ENCODE data around the gene MCC.

MCC gene

DNA sequence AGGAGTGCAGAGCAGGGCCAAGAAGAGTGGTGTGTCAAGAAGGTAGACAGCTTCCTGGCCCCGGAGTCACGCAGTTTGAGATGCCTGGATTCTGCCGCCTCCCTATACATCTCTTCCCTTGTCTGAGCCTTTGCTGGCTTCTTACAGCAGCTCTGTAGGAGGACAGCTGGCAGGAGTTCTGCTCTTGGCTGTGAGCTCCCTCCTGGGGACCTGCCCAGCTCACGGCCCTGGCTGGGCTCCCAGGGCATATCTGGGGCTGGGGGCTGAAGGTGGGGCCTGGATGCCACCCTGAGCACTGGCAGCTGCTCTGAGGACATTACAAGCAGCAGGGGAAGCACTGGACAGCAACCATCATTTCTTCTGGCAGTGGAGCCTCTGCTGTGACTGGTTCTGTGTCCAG, 52.7 kb downstream of the MCC start:
- H3K79me2 ChIP-seq (ENCODE audit: insufficient read depth, low read length), result no peaks in the 10 kb centered on the region
- no peak for TF ChIP-seq EZH2phosphoT487 (conservative IDR thresholded peaks at IDR 0.05; ENCODE audit: low read length)
- no peak for TF ChIP-seq CTCF (IDR thresholded peaks at IDR 0.05; ENCODE audit: insufficient read depth, low read length, poor library complexity, severe bottlenecking)
- H3K9me2 ChIP-seq (replicated peaks; ENCODE audit: insufficient read depth, low read length), result no peaks in the 10 kb centered on the region
- H3K4me3 ChIP-seq (ENCODE audit: insufficient read depth, low read length, poor library complexity, severe bottlenecking), result no peak overlapping the region
- no peaks in the 10 kb centered on the region for H3K36me3 ChIP-seq (ENCODE audit: low read length)
- H3K27ac ChIP-seq (ENCODE audit: low read depth, low read length), result no peak overlapping the region
- no peaks in the 10 kb centered on the region for H3K27me3 ChIP-seq (ENCODE audit: low read length)
- no peak overlapping the region for H3K9ac ChIP-seq (ENCODE audit: low read length)
- no peaks in the 10 kb centered on the region for H3F3A ChIP-seq (ENCODE audit: insufficient read depth)
- H3K9me3 ChIP-seq (ENCODE audit: insufficient read depth, low read length), result no peaks in the 10 kb centered on the region
- no peak overlapping the region for H3K4me2 ChIP-seq (ENCODE audit: low read depth, low read length, poor library complexity, severe bottlenecking)
- H4K20me1 ChIP-seq (ENCODE audit: low read depth, low read length), result no peaks in the 10 kb centered on the region
- H2AFZ ChIP-seq (ENCODE audit: low read depth, low read length, severe bottlenecking), result no peak overlapping the region

DNA sequence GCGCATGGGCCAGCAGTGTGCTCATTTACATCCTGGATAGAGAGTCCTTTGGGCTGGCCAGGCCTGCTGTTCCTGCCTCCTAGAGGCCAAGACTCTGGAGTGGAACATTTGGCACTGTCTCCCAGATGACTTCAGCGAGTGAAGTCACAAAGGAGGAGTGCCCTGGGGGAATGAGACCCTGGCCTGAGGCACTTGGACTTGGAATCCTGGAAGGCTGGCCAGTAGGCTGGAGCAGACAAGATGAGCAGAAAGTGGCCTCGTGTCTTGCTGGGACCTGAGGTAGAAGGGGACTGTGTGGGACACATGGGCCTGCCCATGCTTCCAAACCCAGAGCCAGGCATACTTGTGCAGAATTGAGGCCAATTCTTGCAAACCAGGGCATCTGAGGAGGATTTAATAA, 53.4 kb downstream of the MCC start, which contains the start of gene TSSK1B:
Gene TSSK1B, minus strand, starts transcription at position 101 of the 400 bp plus-strand sequence. CDS start 150 bp downstream, outside the sequence.
- Histone ChIP-seq H3F3A (ENCODE audit: insufficient read depth) (no peaks in the 10 kb centered on the region), H3K36me3 (ENCODE audit: low read length) (no peaks in the 10 kb centered on the region), H3K9ac (ENCODE audit: low read length) (no peak within 1 kb of the TSS), H2AFZ (ENCODE audit: low read depth, low read length, severe bottlenecking) (no peak within 1 kb of the TSS), H3K9me2 (replicated peaks; ENCODE audit: insufficient read depth, low read length) (no peaks in the 10 kb centered on the region), H3K4me2 (ENCODE audit: low read depth, low read length, poor library complexity, severe bottlenecking) (no peak within 1 kb of the TSS), H4K20me1 (ENCODE audit: low read depth, low read length) (no peaks in the 10 kb centered on the region), H3K27ac (ENCODE audit: low read depth, low read length) (no peak within 1 kb of the TSS), H3K27me3 (ENCODE audit: low read length) (no peaks in the 10 kb centered on the region), H3K9me3 (ENCODE audit: insufficient read depth, low read length) (no peaks in the 10 kb centered on the region), H3K79me2 (ENCODE audit: insufficient read depth, low read length) (no peaks in the 10 kb centered on the region), H3K4me3 (ENCODE audit: insufficient read depth, low read length, poor library complexity, severe bottlenecking) (no peak within 1 kb of the TSS)
- no peak for TF ChIP-seq CTCF (IDR thresholded peaks at IDR 0.05; ENCODE audit: insufficient read depth, low read length, poor library complexity, severe bottlenecking)
- no peak for TF ChIP-seq EZH2phosphoT487 (conservative IDR thresholded peaks at IDR 0.05; ENCODE audit: low read length)

GRCh38 chr5:113433862-113434612, 54.2 kb downstream of the MCC start:
- no peak overlapping the region for H3K9ac ChIP-seq (ENCODE audit: low read length)
- no peaks in the 10 kb centered on the region for H3K9me3 ChIP-seq (ENCODE audit: insufficient read depth, low read length)
- H3K36me3 ChIP-seq (ENCODE audit: low read length), result no peaks in the 10 kb centered on the region
- no peak overlapping the region for H3K27ac ChIP-seq (ENCODE audit: low read depth, low read length)
- H3K4me3 ChIP-seq (ENCODE audit: insufficient read depth, low read length, poor library complexity, severe bottlenecking), result no peak overlapping the region
- no peaks in the 10 kb centered on the region for H3F3A ChIP-seq (ENCODE audit: insufficient read depth)
- no peaks in the 10 kb centered on the region for H3K79me2 ChIP-seq (ENCODE audit: insufficient read depth, low read length)
- no peak overlapping the region for H3K4me2 ChIP-seq (ENCODE audit: low read depth, low read length, poor library complexity, severe bottlenecking)
- H2AFZ ChIP-seq (ENCODE audit: low read depth, low read length, severe bottlenecking), result no peak overlapping the region
- no peaks in the 10 kb centered on the region for H4K20me1 ChIP-seq (ENCODE audit: low read depth, low read length)
- no peaks in the 10 kb centered on the region for H3K9me2 ChIP-seq (replicated peaks; ENCODE audit: insufficient read depth, low read length)
- TF ChIP-seq CTCF (IDR thresholded peaks at IDR 0.05; ENCODE audit: insufficient read depth, low read length, poor library complexity, severe bottlenecking) (no peak), EZH2phosphoT487 (conservative IDR thresholded peaks at IDR 0.05; ENCODE audit: low read length) (no peak)
- no peaks in the 10 kb centered on the region for H3K27me3 ChIP-seq (ENCODE audit: low read length)
